ENCODE data around the gene SOX4. TPM values are rescaled to one million over a fixed set of nuclear protein-coding genes. Genes with fewer than 3 reads are reported as not detected.

Gene SOX4
- total and polyA plus RNA-seq, 2 donors from 2014 or later = 5.5 to 36.5 TPM

DNA sequence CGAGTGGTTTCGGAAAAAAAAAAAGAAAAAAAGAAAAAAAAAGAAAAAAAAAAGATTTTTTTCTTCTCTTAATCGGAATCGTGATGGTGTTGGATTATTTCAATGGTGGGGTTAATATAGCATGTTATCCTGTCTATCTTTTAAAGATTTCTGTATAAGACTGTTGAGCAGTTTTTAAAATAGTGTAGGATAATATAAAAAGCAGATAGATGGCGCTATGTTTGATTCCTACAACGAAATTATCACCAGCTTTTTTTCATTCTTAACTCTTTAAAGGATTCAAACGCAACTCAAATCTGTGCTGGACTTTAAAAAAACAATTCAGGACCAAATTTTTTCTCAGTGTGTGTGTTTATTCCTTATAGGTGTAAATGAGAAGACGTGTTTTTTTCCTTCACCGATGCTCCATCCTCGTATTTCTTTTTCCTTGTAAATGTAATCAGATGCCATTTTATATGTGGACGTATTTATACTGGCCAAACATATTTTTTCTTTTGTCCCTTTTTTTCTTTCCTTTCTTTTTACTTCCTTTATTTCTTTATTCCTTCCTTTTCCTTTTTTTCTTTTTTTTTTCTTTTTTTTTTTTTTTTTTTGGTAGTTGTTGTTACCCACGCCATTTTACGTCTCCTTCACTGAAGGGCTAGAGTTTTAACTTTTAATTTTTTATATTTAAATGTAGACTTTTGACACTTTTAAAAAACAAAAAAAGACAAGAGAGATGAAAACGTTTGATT is 3.6 kb downstream of the SOX4 start:
- no peaks in the 10 kb centered on the region for H3K27me3 ChIP-seq (ENCODE audit: control insufficient read depth, insufficient read depth, low read length)
- H3K36me3 ChIP-seq (ENCODE audit: control insufficient read depth in 2 of 3, insufficient read depth in 3 of 3, low read length in 3 of 3) = no peaks in the 10 kb centered on the region
- TF ChIP-seq, protein P1, sequence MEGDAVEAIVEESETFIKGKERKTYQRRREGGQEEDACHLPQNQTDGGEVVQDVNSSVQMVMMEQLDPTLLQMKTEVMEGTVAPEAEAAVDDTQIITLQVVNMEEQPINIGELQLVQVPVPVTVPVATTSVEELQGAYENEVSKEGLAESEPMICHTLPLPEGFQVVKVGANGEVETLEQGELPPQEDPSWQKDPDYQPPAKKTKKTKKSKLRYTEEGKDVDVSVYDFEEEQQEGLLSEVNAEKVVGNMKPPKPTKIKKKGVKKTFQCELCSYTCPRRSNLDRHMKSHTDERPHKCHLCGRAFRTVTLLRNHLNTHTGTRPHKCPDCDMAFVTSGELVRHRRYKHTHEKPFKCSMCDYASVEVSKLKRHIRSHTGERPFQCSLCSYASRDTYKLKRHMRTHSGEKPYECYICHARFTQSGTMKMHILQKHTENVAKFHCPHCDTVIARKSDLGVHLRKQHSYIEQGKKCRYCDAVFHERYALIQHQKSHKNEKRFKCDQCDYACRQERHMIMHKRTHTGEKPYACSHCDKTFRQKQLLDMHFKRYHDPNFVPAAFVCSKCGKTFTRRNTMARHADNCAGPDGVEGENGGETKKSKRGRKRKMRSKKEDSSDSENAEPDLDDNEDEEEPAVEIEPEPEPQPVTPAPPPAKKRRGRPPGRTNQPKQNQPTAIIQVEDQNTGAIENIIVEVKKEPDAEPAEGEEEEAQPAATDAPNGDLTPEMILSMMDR (IDR thresholded peaks at IDR 0.05; ENCODE audit: borderline replicate concordance, extremely low read depth, insufficient read depth) = peak; percentile 14
- intact Hi-C loops (cut with DNase I) = loop anchor here (5.0 kb wide), 1 partner anchor 450 kb away; no protein-coding TSS in a partner anchor
- no peaks in the 10 kb centered on the region for H3K9me3 ChIP-seq (ENCODE audit: control insufficient read depth in 2 of 3, insufficient read depth in 1 of 3, low read length in 3 of 3)
- peak overlapping the region in 2 of 3 donors; percentile 62 to 85 for H3K9ac ChIP-seq (ENCODE audit: low read length in 3 of 3)
- FAIRE-seq (peak; percentile 79), DNase-seq (peak in 2 of 5 donors; percentile 88 to 89)
- peak overlapping the region; percentile 90 to 96 for H3K27ac ChIP-seq (ENCODE audit: low read depth in 2 of 2, low read length in 2 of 2)
- H3K4me3 ChIP-seq (ENCODE audit: low read length in 3 of 3) = peak overlapping the region; percentile 60 to 83 (median 72)
- peaks cover 0 to 7% (median 3%) of the 10 kb centered on the region in 3 donors for H3K4me1 ChIP-seq (ENCODE audit: control insufficient read depth in 2 of 3, insufficient read depth in 2 of 3, low read depth in 1 of 3, low read length in 3 of 3)

DNA sequence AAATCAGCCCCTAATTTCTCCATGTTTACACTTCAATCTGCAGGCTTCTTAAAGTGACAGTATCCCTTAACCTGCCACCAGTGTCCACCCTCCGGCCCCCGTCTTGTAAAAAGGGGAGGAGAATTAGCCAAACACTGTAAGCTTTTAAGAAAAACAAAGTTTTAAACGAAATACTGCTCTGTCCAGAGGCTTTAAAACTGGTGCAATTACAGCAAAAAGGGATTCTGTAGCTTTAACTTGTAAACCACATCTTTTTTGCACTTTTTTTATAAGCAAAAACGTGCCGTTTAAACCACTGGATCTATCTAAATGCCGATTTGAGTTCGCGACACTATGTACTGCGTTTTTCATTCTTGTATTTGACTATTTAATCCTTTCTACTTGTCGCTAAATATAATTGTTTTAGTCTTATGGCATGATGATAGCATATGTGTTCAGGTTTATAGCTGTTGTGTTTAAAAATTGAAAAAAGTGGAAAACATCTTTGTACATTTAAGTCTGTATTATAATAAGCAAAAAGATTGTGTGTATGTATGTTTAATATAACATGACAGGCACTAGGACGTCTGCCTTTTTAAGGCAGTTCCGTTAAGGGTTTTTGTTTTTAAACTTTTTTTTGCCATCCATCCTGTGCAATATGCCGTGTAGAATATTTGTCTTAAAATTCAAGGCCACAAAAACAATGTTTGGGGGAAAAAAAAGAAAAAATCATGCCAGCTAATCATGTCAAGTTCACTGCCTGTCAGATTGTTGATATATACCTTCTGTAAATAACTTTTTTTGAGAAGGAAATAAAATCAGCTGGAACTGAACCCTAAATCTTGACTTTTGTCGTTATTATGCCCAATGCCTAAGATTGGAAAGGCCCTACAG is 4.5 kb downstream of the SOX4 start:
- Histone ChIP-seq H3K9me3 (ENCODE audit: control insufficient read depth in 2 of 3, insufficient read depth in 1 of 3, low read length in 3 of 3) (no peaks in the 10 kb centered on the region), H3K9ac (ENCODE audit: low read length in 3 of 3) (peak overlapping the region; percentile 50 to 76 (median 62)), H3K4me1 (ENCODE audit: control insufficient read depth in 2 of 3, insufficient read depth in 2 of 3, low read depth in 1 of 3, low read length in 3 of 3) (peaks cover 0 to 7% (median 3%) of the 10 kb centered on the region in 3 donors), H3K27ac (ENCODE audit: low read depth in 2 of 2, low read length in 2 of 2) (no peak overlapping the region), H3K4me3 (ENCODE audit: low read length in 3 of 3) (peak overlapping the region; percentile 60 to 83 (median 72)), H3K36me3 (ENCODE audit: control insufficient read depth in 2 of 3, insufficient read depth in 3 of 3, low read length in 3 of 3) (no peaks in the 10 kb centered on the region), H3K27me3 (ENCODE audit: control insufficient read depth, insufficient read depth, low read length) (no peaks in the 10 kb centered on the region)
- FAIRE-seq (no peak), DNase-seq (peak in 3 of 5 donors; percentile 30 to 57 (median 54))
- intact Hi-C loops (cut with DNase I) = loop anchor here (5.0 kb wide), 1 partner anchor 449 kb away; no protein-coding TSS in a partner anchor
- TF ChIP-seq, protein P1 (IDR thresholded peaks at IDR 0.05; ENCODE audit: borderline replicate concordance, extremely low read depth, insufficient read depth) = no peak

DNA sequence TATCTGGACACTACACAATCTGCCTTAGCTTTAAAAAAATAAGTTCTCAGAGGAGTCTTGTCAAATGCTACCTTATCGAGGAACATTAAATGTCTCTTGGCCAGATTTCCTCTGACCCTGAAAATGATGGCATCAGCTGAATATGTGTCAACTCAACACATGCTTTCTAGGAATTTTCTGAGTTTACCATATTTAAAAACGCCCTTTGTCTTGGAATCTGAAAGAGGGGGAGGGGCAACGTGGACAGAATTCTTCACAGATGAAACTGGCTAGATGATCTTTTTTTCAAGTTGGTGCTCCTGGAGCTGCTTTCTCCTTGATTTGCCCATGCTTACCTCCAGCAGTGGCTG is 5.1 kb downstream of the SOX4 start:
- Histone ChIP-seq H3K27me3 (ENCODE audit: control insufficient read depth, insufficient read depth, low read length) (no peaks in the 10 kb centered on the region), H3K9me3 (ENCODE audit: control insufficient read depth in 2 of 3, insufficient read depth in 1 of 3, low read length in 3 of 3) (no peaks in the 10 kb centered on the region), H3K4me1 (ENCODE audit: control insufficient read depth in 2 of 3, insufficient read depth in 2 of 3, low read depth in 1 of 3, low read length in 3 of 3) (peaks cover 0 to 7% (median 3%) of the 10 kb centered on the region in 3 donors), H3K36me3 (ENCODE audit: control insufficient read depth in 2 of 3, insufficient read depth in 3 of 3, low read length in 3 of 3) (no peaks in the 10 kb centered on the region), H3K4me3 (ENCODE audit: low read length in 3 of 3) (peak overlapping the region in 2 of 3 donors; percentile 72 to 83), H3K27ac (ENCODE audit: low read depth in 2 of 2, low read length in 2 of 2) (no peak overlapping the region), H3K9ac (ENCODE audit: low read length in 3 of 3) (peak overlapping the region in 1 of 3 donors; percentile 62)
- intact Hi-C loops (cut with DNase I) = loop anchor here (5.0 kb wide), 1 partner anchor 449 kb away; no protein-coding TSS in a partner anchor
- no peak for FAIRE-seq
- TF ChIP-seq, protein P1 (IDR thresholded peaks at IDR 0.05; ENCODE audit: borderline replicate concordance, extremely low read depth, insufficient read depth) = no peak
- DNase-seq = peak in 2 of 5 donors; percentile 26 to 60
